HepG2 (cell line): ENCODE results near the gene TENM3. TPM values are rescaled to one million over a fixed set of nuclear protein-coding genes. Genes with fewer than 3 reads are reported as not detected.

ENCODE experiments used
- BHLHE40 ChIP-seq: IDR thresholded peaks from 2 replicates; pipeline ENCODE4 v1.6.1; 2011; ENCODE audit warnings: low read length, improper control_type of control experiment
- POLR2G ChIP-seq: fragments of 200-400 bp; formaldehyde crosslinking; IDR thresholded peaks from 2 replicates; pipeline ENCODE4 v1.6.1; 2018; ENCODE audit warnings: mild to moderate bottlenecking, low read depth, low read length, moderate library complexity
- TBX2 ChIP-seq: sonication (generic); formaldehyde crosslinking; IDR thresholded peaks from 2 replicates; pipeline ENCODE4 v1.5.0; 2020; ENCODE audit warnings: missing genetic modification reagents, mild to moderate bottlenecking, borderline replicate concordance
- TEAD3 ChIP-seq: optimal IDR thresholded peaks from 2 replicates; pipeline ENCODE3; 2016; ENCODE audit warnings: borderline replicate concordance
- TOE1 ChIP-seq: sonication (generic); formaldehyde crosslinking; IDR thresholded peaks from 2 replicates; pipeline ENCODE4 v1.4.0; 2020; ENCODE audit warnings: mild to moderate bottlenecking, missing genetic modification reagents
- TRIM24 ChIP-seq: sonication (generic); formaldehyde crosslinking; IDR thresholded peaks from 2 replicates; pipeline ENCODE4 v1.8.0; 2022; ENCODE audit warnings: mild to moderate bottlenecking, missing genetic modification reagents
- ZBTB4 ChIP-seq: sonication (generic); formaldehyde crosslinking; IDR thresholded peaks from 2 replicates; pipeline ENCODE4 v1.4.0; 2020; ENCODE audit warnings: missing genetic modification reagents, mild to moderate bottlenecking, borderline replicate concordance
- ZNF569 ChIP-seq: sonication (generic); formaldehyde crosslinking; IDR thresholded peaks from 2 replicates; pipeline ENCODE4 v1.5.0; 2020; ENCODE audit warnings: mild to moderate bottlenecking, missing genetic modification reagents, moderate library complexity, borderline replicate concordance
- ZNF609 ChIP-seq: sonication (generic); formaldehyde crosslinking; IDR thresholded peaks from 2 replicates; pipeline ENCODE4 v1.4.0; 2020; ENCODE audit warnings: mild to moderate bottlenecking, missing genetic modification reagents, borderline replicate concordance
- polyA plus RNA-seq, 8 experiments: library from polyadenylated mRNA; depleted of rRNA in 3 of 8; stranded (reverse) in 7 of 8; unstranded in 1 of 8; fragments of >200 nt; fragmentation: Illumina TruSeq in 4 of 8; extraction: Trizol in 4 of 8; gene quantifications; 2 replicates each; pipeline versions ENCODE4 v1.2.1 to v1.2.3, GENCODE V29; 2011 to 2016; ENCODE audit warnings: low read depth in 4 of 8, missing spikeins in 1 of 8, mixed read lengths in 1 of 8; ENCODE audit not compliant: insufficient read depth in 1 of 8
- total RNA-seq, 5 experiments: library from RNA; depleted of rRNA; stranded (reverse); fragments of >200 nt; fragmentation: Illumina TruSeq; extraction: Trizol; gene quantifications; 2 replicates each; pipeline ENCODE4 v1.2.3, GENCODE V29; 2016; ENCODE audit warnings: low read depth in 1 of 5

TENM3 gene
- total and polyA plus RNA-seq, 2 of the 13 experiments (the other 11 are each of a cell fraction or from before 2014, with no cell fraction given) = 0.04 TPM; not detected in 1

- TF ChIP-seq ZNF609 (CRISPR knock-in tag) (no peak), TEAD3 (CRISPR knock-in tag) (no peak), ZNF569 (CRISPR knock-in tag) (no peak), POLR2G (no peak), TRIM24 (CRISPR knock-in tag) (no peak), TBX2 (CRISPR knock-in tag) (no peak), ZBTB4 (CRISPR knock-in tag) (no peak), TOE1 (CRISPR knock-in tag) (no peak), BHLHE40 (no peak)
- TF ChIP-seq, all 625 proteins: peak for 0
These were observed 312.8 kb downstream of the TENM3 start (continued) for GRCh38 chr4:182555997-182556418.
